HUDEP-2 (cell line): ENCODE results near the gene EDIL3.

ENCODE experiments used
- DNase-seq, 76 experiments: peaks; one replicate each; lab custom pipeline; 2025; ENCODE audit not compliant: unreplicated experiment in 76 of 76; lab: John Stamatoyannopoulos, UW

Gene EDIL3

GRCh38 chr5:83987513-83988292 is 397.0 kb downstream of the EDIL3 start:
- DNase-seq: no peak

GRCh38 chr5:83983852-83984251 is 400.8 kb downstream of the EDIL3 start:
- no peak for DNase-seq

GRCh38 chr5:83973925-83974815 is 410.5 kb downstream of the EDIL3 start:
- no peak for DNase-seq

- no peak for DNase-seq
Measured at GRCh38 chr5:83972909-83973308, 411.8 kb downstream of the EDIL3 start.

GRCh38 chr5:83972236-83972635 is 412.4 kb downstream of the EDIL3 start:
- DNase-seq: no peak

- DNase-seq: no peak
Measured at GRCh38 chr5:83967417-83967816, 417.3 kb downstream of the EDIL3 start.

GRCh38 chr5:83965441-83965840 is 419.2 kb downstream of the EDIL3 start:
- DNase-seq: no peak

GRCh38 chr5:83964271-83964670 is 420.4 kb downstream of the EDIL3 start:
- DNase-seq: no peak

- DNase-seq: no peak
Measured at GRCh38 chr5:83957188-83957587, 427.5 kb downstream of the EDIL3 start.

GRCh38 chr5:83956386-83956785 is 428.3 kb downstream of the EDIL3 start:
- DNase-seq: no peak

- DNase-seq: no peak
Measured at GRCh38 chr5:83955916-83956315, 428.8 kb downstream of the EDIL3 start.

GRCh38 chr5:83947763-83948162 is 436.9 kb downstream of the EDIL3 start:
- no peak for DNase-seq

- DNase-seq: no peak
Measured at GRCh38 chr5:83946516-83946915, 438.2 kb downstream of the EDIL3 start.

- no peak for DNase-seq
Measured at GRCh38 chr5:83942155-83942554, 442.5 kb downstream of the EDIL3 start.

- no peak for DNase-seq
Measured at GRCh38 chr5:83937837-83938236, 446.8 kb downstream of the EDIL3 start.

- DNase-seq: no peak
Measured at GRCh38 chr5:83931969-83932368, 452.7 kb downstream of the EDIL3 start.

GRCh38 chr5:83927140-83927733 is 457.4 kb downstream of the EDIL3 start:
- peak in 34 of 76 experiments; percentile 0 to 33 (median 8) for DNase-seq

GRCh38 chr5:83925955-83926337 is 458.7 kb downstream of the EDIL3 start:
- DNase-seq: no peak

- no peak for DNase-seq
Measured at GRCh38 chr5:83925321-83925954, 459.2 kb downstream of the EDIL3 start.

GRCh38 chr5:83924891-83925290 is 459.8 kb downstream of the EDIL3 start:
- no peak for DNase-seq

- no peak for DNase-seq
Measured at GRCh38 chr5:83924171-83924570, 460.5 kb downstream of the EDIL3 start.
